ENCODE results near the gene PDIA5.

DNA sequence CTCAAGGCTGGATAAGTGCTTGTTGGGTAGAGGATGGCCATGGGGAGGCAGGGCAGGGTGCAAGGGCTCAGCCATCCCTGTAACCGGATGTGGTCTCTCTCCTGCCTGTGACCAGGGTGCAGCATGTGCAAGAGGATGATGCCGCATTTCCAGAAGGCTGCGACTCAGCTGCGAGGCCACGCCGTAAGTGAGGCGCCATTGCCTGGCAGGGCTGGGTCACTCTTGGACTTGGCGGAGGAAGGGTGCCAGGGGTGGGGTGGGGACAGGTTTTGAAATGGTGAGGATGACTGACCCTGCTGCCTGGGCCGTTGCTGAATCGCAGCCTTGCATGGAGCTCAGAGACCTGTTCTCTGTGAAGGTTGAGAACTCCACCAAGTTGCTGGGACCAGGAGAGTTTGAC lies 49.3 kb downstream of the PDIA5 start:
- TF ChIP-seq, protein P1, sequence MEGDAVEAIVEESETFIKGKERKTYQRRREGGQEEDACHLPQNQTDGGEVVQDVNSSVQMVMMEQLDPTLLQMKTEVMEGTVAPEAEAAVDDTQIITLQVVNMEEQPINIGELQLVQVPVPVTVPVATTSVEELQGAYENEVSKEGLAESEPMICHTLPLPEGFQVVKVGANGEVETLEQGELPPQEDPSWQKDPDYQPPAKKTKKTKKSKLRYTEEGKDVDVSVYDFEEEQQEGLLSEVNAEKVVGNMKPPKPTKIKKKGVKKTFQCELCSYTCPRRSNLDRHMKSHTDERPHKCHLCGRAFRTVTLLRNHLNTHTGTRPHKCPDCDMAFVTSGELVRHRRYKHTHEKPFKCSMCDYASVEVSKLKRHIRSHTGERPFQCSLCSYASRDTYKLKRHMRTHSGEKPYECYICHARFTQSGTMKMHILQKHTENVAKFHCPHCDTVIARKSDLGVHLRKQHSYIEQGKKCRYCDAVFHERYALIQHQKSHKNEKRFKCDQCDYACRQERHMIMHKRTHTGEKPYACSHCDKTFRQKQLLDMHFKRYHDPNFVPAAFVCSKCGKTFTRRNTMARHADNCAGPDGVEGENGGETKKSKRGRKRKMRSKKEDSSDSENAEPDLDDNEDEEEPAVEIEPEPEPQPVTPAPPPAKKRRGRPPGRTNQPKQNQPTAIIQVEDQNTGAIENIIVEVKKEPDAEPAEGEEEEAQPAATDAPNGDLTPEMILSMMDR (IDR thresholded peaks at IDR 0.05; ENCODE audit: poor library complexity, severe bottlenecking): no peak
- TF ChIP-seq POLR2AphosphoS5 (IDR thresholded peaks at IDR 0.05) (no peak), EZH2 (IDR thresholded peaks at IDR 0.05; ENCODE audit: borderline replicate concordance, insufficient read depth, low read length, poor library complexity, severe bottlenecking) (no peak)
- TF ChIP-seq, protein P2, sequence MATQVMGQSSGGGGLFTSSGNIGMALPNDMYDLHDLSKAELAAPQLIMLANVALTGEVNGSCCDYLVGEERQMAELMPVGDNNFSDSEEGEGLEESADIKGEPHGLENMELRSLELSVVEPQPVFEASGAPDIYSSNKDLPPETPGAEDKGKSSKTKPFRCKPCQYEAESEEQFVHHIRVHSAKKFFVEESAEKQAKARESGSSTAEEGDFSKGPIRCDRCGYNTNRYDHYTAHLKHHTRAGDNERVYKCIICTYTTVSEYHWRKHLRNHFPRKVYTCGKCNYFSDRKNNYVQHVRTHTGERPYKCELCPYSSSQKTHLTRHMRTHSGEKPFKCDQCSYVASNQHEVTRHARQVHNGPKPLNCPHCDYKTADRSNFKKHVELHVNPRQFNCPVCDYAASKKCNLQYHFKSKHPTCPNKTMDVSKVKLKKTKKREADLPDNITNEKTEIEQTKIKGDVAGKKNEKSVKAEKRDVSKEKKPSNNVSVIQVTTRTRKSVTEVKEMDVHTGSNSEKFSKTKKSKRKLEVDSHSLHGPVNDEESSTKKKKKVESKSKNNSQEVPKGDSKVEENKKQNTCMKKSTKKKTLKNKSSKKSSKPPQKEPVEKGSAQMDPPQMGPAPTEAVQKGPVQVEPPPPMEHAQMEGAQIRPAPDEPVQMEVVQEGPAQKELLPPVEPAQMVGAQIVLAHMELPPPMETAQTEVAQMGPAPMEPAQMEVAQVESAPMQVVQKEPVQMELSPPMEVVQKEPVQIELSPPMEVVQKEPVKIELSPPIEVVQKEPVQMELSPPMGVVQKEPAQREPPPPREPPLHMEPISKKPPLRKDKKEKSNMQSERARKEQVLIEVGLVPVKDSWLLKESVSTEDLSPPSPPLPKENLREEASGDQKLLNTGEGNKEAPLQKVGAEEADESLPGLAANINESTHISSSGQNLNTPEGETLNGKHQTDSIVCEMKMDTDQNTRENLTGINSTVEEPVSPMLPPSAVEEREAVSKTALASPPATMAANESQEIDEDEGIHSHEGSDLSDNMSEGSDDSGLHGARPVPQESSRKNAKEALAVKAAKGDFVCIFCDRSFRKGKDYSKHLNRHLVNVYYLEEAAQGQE (IDR thresholded peaks at IDR 0.05; ENCODE audit: borderline replicate concordance): no peak
